Measurements from ENCODE around the gene CCND1. TPM values are rescaled to one million over a fixed set of nuclear protein-coding genes. Genes with fewer than 3 reads are reported as not detected.

The CCND1 gene
- 100 to 1,000 TPM; 243 to 581 TPM for total RNA-seq
- polyA plus RNA-seq (ENCODE audit: insufficient read length in 6 of 6), result 100 to 1,000 TPM; 159 to 321 (median 238) TPM
- long read RNA-seq, donor 1, full-length matches to known transcripts, result 87 of 579 reads
- long read RNA-seq, donor 1, partial matches to known transcripts, result 492 of 579 reads
- long read RNA-seq, donor 1, other reads (novel, unspliced or antisense), result 0 of 579 reads
- long read RNA-seq, donor 2, full-length matches to known transcripts, result 83 of 113 reads
- long read RNA-seq, donor 2, partial matches to known transcripts, result 30 of 113 reads
- long read RNA-seq, donor 2, other reads (novel, unspliced or antisense), result 0 of 113 reads
- long read RNA-seq, donor 3, full-length matches to known transcripts, result 35 of 35 reads
- long read RNA-seq, donor 3, partial matches to known transcripts, result 0 of 35 reads
- long read RNA-seq, donor 3, other reads (novel, unspliced or antisense), result 0 of 35 reads
- long read RNA-seq, donor 4, full-length matches to known transcripts, result 501 of 535 reads
- long read RNA-seq, donor 4, partial matches to known transcripts, result 11 of 535 reads
- long read RNA-seq, donor 4, other reads (novel, unspliced or antisense), result 23 of 535 reads
- long read RNA-seq, donor 5, full-length matches to known transcripts, result 47 of 47 reads
- long read RNA-seq, donor 5, partial matches to known transcripts, result 0 of 47 reads
- long read RNA-seq, donor 5, other reads (novel, unspliced or antisense), result 0 of 47 reads
- long read RNA-seq, donor 6, full-length matches to known transcripts, result 29 of 29 reads
- long read RNA-seq, donor 6, partial matches to known transcripts, result 0 of 29 reads
- long read RNA-seq, donor 6, other reads (novel, unspliced or antisense), result 0 of 29 reads
- long read RNA-seq, donor 7, full-length matches to known transcripts, result 12 of 12 reads
- long read RNA-seq, donor 7, partial matches to known transcripts, result 0 of 12 reads
- long read RNA-seq, donor 7, other reads (novel, unspliced or antisense), result 0 of 12 reads
- long read RNA-seq, donor 8, full-length matches to known transcripts, result 63 of 70 reads
- long read RNA-seq, donor 8, partial matches to known transcripts, result 7 of 70 reads
- long read RNA-seq, donor 8, other reads (novel, unspliced or antisense), result 0 of 70 reads
- long read RNA-seq, donor 9, partial matches to known transcripts, result 0 of 1 reads
- long read RNA-seq, donor 9, other reads (novel, unspliced or antisense), result 0 of 1 reads
- long read RNA-seq, donor 10, full-length matches to known transcripts, result 164 of 178 reads
- long read RNA-seq, donor 10, partial matches to known transcripts, result 3 of 178 reads
- long read RNA-seq, donor 10, other reads (novel, unspliced or antisense), result 11 of 178 reads
- long read RNA-seq, donor 11, full-length matches to known transcripts, result 19 of 121 reads
- long read RNA-seq, donor 11, partial matches to known transcripts, result 102 of 121 reads
- long read RNA-seq, donor 11, other reads (novel, unspliced or antisense), result 0 of 121 reads
- long read RNA-seq, donor 12, full-length matches to known transcripts, result 63 of 478 reads
- long read RNA-seq, donor 12, partial matches to known transcripts, result 415 of 478 reads
- long read RNA-seq, donor 12, other reads (novel, unspliced or antisense), result 0 of 478 reads

- Histone ChIP-seq H3K27me3 (peaks cover 11 to 86% of the 10 kb centered on the region in 2 donors), H3K9me3 (no peaks in the 10 kb centered on the region), H3K27ac (peak within 1 kb of the TSS; percentile 66 to 82), H3K36me3 (peaks cover 0 to 5% of the 10 kb centered on the region in 2 donors), H3K4me1 (peaks cover 36 to 84% of the 10 kb centered on the region in 2 donors), H3K4me3 (peak within 1 kb of the TSS; percentile 51 to 78)
- intact Hi-C loops (cut with DNase I), result loop anchor here (2.0 to 10.0 kb wide), 4 partner anchors 346 to 539 kb away; partner anchors contain the start of gene MYEOV (in 1 of the 2)
- peak in 1 of 2 donors; percentile 18 for TF ChIP-seq CTCF (IDR thresholded peaks at IDR 0.05)
- DNase-seq (peak; percentile 71 to 94 (median 86)), ATAC-seq (peak; percentile 29)
These were observed at the start of gene CCND1 for GRCh38 chr11:69640995-69641581. TSS of gene CCND1 (plus strand) at chr11:69641156. CDS start at chr11:69641314, 158 bp downstream.

GRCh38 chr11:69592986-69593650, 47.8 kb upstream of the CCND1 start:
- TF ChIP-seq CTCF (IDR thresholded peaks at IDR 0.05), result no peak
- DNase-seq, result no peak

GRCh38 chr11:69593851-69594250, 47.1 kb upstream of the CCND1 start:
- no peak for TF ChIP-seq CTCF (IDR thresholded peaks at IDR 0.05)
- no peak overlapping the region for H3K27ac ChIP-seq
- no peaks in the 10 kb centered on the region for H3K4me1 ChIP-seq
- H3K9me3 ChIP-seq, result no peaks in the 10 kb centered on the region
- ATAC-seq, result no peak
- intact Hi-C loops (cut with DNase I), result no loop called here
- H3K27me3 ChIP-seq, result no peaks in the 10 kb centered on the region
- DNase-seq, result no peak
- H3K4me3 ChIP-seq, result no peak overlapping the region
- no peaks in the 10 kb centered on the region for H3K36me3 ChIP-seq

More at GRCh38 chr11:69592986-69593650, 47.8 kb upstream of the CCND1 start:
- Histone ChIP-seq H3K4me3 (no peak overlapping the region), H3K36me3 (no peaks in the 10 kb centered on the region), H3K4me1 (no peaks in the 10 kb centered on the region), H3K27ac (no peak overlapping the region), H3K27me3 (no peaks in the 10 kb centered on the region), H3K9me3 (no peaks in the 10 kb centered on the region)
- intact Hi-C loops (cut with DNase I), result no loop called here
- ATAC-seq, result no peak

GRCh38 chr11:69594481-69594880, 46.5 kb upstream of the CCND1 start:
- Histone ChIP-seq H3K36me3 (no peaks in the 10 kb centered on the region), H3K27me3 (no peaks in the 10 kb centered on the region), H3K9me3 (no peaks in the 10 kb centered on the region), H3K4me3 (no peak overlapping the region), H3K27ac (no peak overlapping the region), H3K4me1 (no peaks in the 10 kb centered on the region)
- TF ChIP-seq CTCF (IDR thresholded peaks at IDR 0.05), result no peak
- intact Hi-C loops (cut with DNase I), result no loop called here
- no peak for DNase-seq
- ATAC-seq, result no peak

Measured in left lung (tissue), 14 donors.